Measurements from ENCODE around the gene FAM170B. TPM values are rescaled to one million over a fixed set of nuclear protein-coding genes. Genes with fewer than 3 reads are reported as not detected.
A peak's percentile ranks its signal among the peaks of the same experiment; 100 is the strongest.

The FAM170B gene
- total and polyA plus RNA-seq, 4 donors: 0.13 to 0.34 TPM; not detected in 2

DNA sequence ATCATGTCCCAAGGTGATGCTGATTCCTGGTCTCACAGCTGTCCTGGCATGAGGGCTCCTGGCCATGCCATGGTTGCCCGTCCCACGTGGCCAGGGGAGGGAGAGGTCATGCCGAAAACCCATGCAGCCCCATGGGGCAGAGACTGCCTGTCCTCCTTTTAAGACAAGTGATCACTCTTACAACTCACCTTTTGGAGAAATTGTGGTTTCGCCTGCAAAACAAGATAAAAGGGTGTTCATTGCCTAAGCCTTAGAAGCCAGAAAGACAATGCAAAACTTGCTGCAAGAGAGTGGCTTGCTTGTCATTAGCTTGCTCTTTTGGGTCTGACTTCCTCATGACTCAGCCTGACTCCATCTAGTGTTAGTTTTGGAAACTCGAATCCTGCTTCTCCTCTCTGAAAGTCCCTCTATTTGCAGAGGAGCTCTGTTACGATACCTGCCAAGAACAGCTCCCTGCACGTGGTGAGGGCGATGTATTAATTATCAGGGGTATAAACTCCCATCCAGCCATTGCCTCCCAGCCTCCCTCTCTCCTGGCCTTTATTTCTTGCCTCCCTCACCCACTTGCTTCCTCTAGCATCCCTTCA is 27.7 kb upstream of the FAM170B start:
- TF ChIP-seq, protein P1, sequence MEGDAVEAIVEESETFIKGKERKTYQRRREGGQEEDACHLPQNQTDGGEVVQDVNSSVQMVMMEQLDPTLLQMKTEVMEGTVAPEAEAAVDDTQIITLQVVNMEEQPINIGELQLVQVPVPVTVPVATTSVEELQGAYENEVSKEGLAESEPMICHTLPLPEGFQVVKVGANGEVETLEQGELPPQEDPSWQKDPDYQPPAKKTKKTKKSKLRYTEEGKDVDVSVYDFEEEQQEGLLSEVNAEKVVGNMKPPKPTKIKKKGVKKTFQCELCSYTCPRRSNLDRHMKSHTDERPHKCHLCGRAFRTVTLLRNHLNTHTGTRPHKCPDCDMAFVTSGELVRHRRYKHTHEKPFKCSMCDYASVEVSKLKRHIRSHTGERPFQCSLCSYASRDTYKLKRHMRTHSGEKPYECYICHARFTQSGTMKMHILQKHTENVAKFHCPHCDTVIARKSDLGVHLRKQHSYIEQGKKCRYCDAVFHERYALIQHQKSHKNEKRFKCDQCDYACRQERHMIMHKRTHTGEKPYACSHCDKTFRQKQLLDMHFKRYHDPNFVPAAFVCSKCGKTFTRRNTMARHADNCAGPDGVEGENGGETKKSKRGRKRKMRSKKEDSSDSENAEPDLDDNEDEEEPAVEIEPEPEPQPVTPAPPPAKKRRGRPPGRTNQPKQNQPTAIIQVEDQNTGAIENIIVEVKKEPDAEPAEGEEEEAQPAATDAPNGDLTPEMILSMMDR (IDR thresholded peaks at IDR 0.05; ENCODE audit: control extremely low read depth, extremely low read depth): no peak
- DNase-seq (peak in 2 of 3 donors; percentile 75 to 83), ATAC-seq (ENCODE audit: insufficient read depth, low FRiP score) (no peak)
- Histone ChIP-seq H3K9ac (ENCODE audit: insufficient read depth in 1 of 2, low read length in 2 of 2) (no peak overlapping the region), H3K27ac (ENCODE audit: low read depth in 1 of 2, low read length in 1 of 2) (no peak overlapping the region), H3K27me3 (ENCODE audit: control insufficient read depth in 3 of 3, insufficient read depth in 3 of 3, low read length in 2 of 3) (peaks cover 0 to 4% (median 0%) of the 10 kb centered on the region in 3 donors), H3K4me3 (no peak overlapping the region), H3K9me3 (ENCODE audit: control insufficient read depth in 4 of 4, insufficient read depth in 3 of 4, low read length in 3 of 4) (no peaks in the 10 kb centered on the region), H3K4me1 (ENCODE audit: control insufficient read depth in 5 of 5, insufficient read depth in 5 of 5, low read length in 5 of 5) (peaks cover 0 to 5% (median 0%) of the 10 kb centered on the region in 5 donors), H3K36me3 (ENCODE audit: control insufficient read depth in 4 of 4, insufficient read depth in 4 of 4, low read length in 4 of 4) (peaks cover 0 to 2% (median 0%) of the 10 kb centered on the region in 4 donors)
- 56 to 64% methylated on average over 8 of the region's 8 CpGs for WGBS, 2 donors

DNA sequence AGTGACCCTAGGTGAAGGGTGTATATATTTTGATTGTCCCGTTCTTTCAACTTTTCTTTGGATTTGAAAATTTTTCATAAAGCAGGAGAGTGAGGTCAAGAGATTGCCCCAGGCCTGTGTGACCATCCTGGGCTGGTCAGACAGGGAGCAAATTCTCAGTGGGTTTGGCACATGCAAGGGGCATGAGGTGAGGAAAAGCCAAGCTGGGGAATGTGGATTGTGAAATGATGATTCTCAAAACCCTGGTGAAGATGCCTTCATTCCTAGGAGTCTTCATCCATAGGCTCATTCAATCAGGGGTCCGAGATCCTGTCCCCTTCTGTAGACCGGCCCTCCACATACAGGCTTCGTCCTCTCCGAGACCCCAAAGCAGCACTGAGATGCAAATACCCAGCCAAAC is 27.0 kb upstream of the FAM170B start:
- 93 to 98% methylated on average over 5 of the region's 5 CpGs for WGBS, 2 donors
- Histone ChIP-seq H3K4me3 (no peak overlapping the region), H3K27me3 (ENCODE audit: control insufficient read depth in 3 of 3, insufficient read depth in 3 of 3, low read length in 2 of 3) (peaks cover 0 to 4% (median 0%) of the 10 kb centered on the region in 3 donors), H3K9me3 (ENCODE audit: control insufficient read depth in 4 of 4, insufficient read depth in 3 of 4, low read length in 3 of 4) (no peaks in the 10 kb centered on the region), H3K9ac (ENCODE audit: insufficient read depth in 1 of 2, low read length in 2 of 2) (no peak overlapping the region), H3K4me1 (ENCODE audit: control insufficient read depth in 5 of 5, insufficient read depth in 5 of 5, low read length in 5 of 5) (peaks cover 0 to 4% (median 0%) of the 10 kb centered on the region in 5 donors), H3K36me3 (ENCODE audit: control insufficient read depth in 4 of 4, insufficient read depth in 4 of 4, low read length in 4 of 4) (peaks cover 0 to 2% (median 0%) of the 10 kb centered on the region in 4 donors), H3K27ac (ENCODE audit: low read depth in 1 of 2, low read length in 1 of 2) (no peak overlapping the region)
- ATAC-seq (ENCODE audit: insufficient read depth, low FRiP score): no peak
- DNase-seq: no peak
- TF ChIP-seq, protein P1 (IDR thresholded peaks at IDR 0.05; ENCODE audit: control extremely low read depth, extremely low read depth): no peak

DNA sequence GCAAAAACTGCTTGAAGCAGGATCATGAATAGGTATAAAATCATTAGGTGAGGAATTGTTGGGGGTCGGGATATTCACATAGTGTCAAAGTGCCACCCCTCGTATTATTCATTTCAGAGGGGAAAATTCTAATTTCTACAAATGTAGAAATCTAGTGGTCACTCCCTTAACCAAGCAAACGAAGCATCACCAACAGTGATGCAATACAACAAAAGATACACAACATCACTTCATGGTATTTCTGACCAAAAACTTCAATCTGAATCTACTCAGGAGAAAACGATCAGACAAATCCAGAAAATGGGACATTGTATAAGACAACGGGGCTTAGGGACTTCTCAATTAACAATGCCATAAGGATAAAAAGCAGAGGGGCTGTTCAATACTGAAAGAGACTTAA is 26.3 kb upstream of the FAM170B start:
- Histone ChIP-seq H3K27ac (ENCODE audit: low read depth in 1 of 2, low read length in 1 of 2) (no peak overlapping the region), H3K4me1 (ENCODE audit: control insufficient read depth in 5 of 5, insufficient read depth in 5 of 5, low read length in 5 of 5) (peaks cover 0 to 2% (median 0%) of the 10 kb centered on the region in 5 donors), H3K9me3 (ENCODE audit: control insufficient read depth in 4 of 4, insufficient read depth in 3 of 4, low read length in 3 of 4) (no peaks in the 10 kb centered on the region), H3K9ac (ENCODE audit: insufficient read depth in 1 of 2, low read length in 2 of 2) (no peak overlapping the region), H3K4me3 (no peak overlapping the region), H3K27me3 (ENCODE audit: control insufficient read depth in 3 of 3, insufficient read depth in 3 of 3, low read length in 2 of 3) (peaks cover 0 to 4% (median 0%) of the 10 kb centered on the region in 3 donors), H3K36me3 (ENCODE audit: control insufficient read depth in 4 of 4, insufficient read depth in 4 of 4, low read length in 4 of 4) (peaks cover 0 to 2% (median 0%) of the 10 kb centered on the region in 4 donors)
- no peak for DNase-seq
- ATAC-seq (ENCODE audit: insufficient read depth, low FRiP score): no peak
- 87 to 90% methylated on average over 5 of the region's 5 CpGs for WGBS, 2 donors
- TF ChIP-seq, protein P1 (IDR thresholded peaks at IDR 0.05; ENCODE audit: control extremely low read depth, extremely low read depth): no peak

Data from lung (tissue), 12 donors.